GM13977 (cell line): ENCODE data around the gene RFX1.
"Not testable (repeated sequence)": the region's sequence is repeated elsewhere in the genome, so short reads cannot be mapped to it uniquely, and the experiment has no call there.

Experiments used
- DNase-seq: peaks from one replicate; pipeline ENCODE4 v3.0.0; 2012; ENCODE audit warnings: low spot score
- in situ Hi-C: fragments of 300-500 bp; cut with MboI; formaldehyde crosslinking; loops from one replicate; pipeline ENCODE4 v1.12.0; 2022; ENCODE audit warnings: low sequenced_read_pairs, low pct_unique_long_range_greater_than_20kb, mixed read lengths, inconsistent platforms; ENCODE audit not compliant: unreplicated experiment
- TF ChIP-seq, protein P1 (sequence below): IDR thresholded peaks from 2 replicates; pipeline ENCODE4 v1.5.1; 2012; ENCODE audit warnings: mild to moderate bottlenecking, control low read depth; ENCODE audit not compliant: insufficient read depth; ENCODE audit errors: extremely low read depth, missing control alignments

RFX1 gene

DNA sequence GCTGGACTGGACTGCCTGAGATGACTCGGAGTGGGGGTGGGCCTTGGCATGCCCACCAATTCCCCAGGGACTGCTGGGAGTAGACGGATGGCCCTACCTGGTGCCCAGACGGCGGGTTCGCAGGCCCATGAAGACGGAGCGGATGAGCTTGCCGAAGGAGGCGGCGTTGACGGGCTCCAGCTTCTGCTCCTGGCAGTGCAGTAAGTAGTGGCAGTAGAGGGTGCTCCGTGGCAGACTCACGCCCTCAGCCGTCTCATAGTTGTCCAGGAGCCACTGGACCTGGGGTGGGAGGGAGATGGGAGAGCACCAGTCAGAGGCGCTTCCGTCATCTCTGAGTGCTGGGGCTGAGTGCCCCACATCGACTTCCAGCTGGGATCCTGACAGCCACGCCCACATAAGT, 36.2 kb downstream of the RFX1 start:
- DNase-seq, result no peak
- in situ Hi-C loops, result no loop called here
- TF ChIP-seq, protein P1, sequence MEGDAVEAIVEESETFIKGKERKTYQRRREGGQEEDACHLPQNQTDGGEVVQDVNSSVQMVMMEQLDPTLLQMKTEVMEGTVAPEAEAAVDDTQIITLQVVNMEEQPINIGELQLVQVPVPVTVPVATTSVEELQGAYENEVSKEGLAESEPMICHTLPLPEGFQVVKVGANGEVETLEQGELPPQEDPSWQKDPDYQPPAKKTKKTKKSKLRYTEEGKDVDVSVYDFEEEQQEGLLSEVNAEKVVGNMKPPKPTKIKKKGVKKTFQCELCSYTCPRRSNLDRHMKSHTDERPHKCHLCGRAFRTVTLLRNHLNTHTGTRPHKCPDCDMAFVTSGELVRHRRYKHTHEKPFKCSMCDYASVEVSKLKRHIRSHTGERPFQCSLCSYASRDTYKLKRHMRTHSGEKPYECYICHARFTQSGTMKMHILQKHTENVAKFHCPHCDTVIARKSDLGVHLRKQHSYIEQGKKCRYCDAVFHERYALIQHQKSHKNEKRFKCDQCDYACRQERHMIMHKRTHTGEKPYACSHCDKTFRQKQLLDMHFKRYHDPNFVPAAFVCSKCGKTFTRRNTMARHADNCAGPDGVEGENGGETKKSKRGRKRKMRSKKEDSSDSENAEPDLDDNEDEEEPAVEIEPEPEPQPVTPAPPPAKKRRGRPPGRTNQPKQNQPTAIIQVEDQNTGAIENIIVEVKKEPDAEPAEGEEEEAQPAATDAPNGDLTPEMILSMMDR, result no peak

GRCh38 chr19:13968999-13969398, 37.1 kb downstream of the RFX1 start:
- in situ Hi-C loops, result no loop called here

DNA sequence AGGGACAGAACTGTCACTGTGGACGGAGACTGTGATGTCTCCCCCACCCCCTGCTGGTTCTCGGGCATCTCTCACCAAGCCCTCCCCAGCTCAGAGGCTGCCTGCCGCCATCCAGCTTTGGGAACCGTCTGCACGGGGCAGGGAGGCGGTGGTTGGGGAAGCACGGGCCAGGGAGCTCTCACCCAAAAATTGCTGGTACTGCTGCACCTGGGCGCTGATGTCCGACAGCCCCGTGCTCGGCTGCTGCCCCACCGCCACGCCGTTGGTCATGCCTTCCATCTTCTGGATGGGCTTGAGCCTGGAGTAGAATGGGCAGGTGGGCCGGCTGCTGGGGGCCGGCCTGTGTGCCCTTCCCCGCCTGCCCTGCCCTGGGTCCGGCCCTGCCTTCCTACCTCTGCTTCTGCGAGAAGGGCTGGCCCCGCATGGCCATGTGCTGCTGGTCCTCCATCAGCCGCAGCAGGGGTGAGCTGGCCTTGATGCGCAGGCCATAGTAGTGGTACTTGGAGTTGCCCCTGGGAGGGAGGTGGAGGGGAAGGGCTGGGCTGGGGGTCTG, 37.7 kb downstream of the RFX1 start:
- no peak for DNase-seq
- in situ Hi-C loops, result no loop called here
- TF ChIP-seq, protein P1, result no peak

More at GRCh38 chr19:13968999-13969398, 37.1 kb downstream of the RFX1 start:
- DNase-seq, result no peak
- TF ChIP-seq, protein P1, result no peak

GRCh38 chr19:13967206-13967605, 38.9 kb downstream of the RFX1 start:
- in situ Hi-C loops, result not testable (repeated sequence)

DNA sequence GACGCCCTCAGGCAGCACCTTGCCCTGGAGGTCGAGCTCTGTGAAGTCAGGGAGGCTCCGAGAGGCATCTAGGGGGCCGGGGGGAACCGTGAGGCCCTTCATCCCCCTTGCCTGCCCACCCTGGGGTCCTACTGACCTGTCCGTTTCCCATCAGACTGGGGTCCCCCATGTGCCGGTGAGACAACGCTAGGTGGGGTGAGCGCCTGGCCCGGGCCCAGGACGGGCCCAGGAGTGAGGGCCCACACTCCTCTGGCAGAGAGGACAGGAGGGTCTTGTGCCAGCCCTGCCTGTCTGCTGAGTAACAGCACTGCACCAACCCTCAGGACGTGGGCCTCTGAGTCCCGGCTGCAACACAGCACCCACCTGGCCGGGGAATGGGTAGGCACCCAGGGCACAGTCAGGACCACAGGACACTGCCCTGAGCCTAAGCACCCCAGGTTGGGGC, 39.4 kb downstream of the RFX1 start:
- DNase-seq, result no peak
- in situ Hi-C loops, result no loop called here
- TF ChIP-seq, protein P1, result no peak

More at GRCh38 chr19:13967206-13967605, 38.9 kb downstream of the RFX1 start:
- not testable (repeated sequence) for DNase-seq

DNA sequence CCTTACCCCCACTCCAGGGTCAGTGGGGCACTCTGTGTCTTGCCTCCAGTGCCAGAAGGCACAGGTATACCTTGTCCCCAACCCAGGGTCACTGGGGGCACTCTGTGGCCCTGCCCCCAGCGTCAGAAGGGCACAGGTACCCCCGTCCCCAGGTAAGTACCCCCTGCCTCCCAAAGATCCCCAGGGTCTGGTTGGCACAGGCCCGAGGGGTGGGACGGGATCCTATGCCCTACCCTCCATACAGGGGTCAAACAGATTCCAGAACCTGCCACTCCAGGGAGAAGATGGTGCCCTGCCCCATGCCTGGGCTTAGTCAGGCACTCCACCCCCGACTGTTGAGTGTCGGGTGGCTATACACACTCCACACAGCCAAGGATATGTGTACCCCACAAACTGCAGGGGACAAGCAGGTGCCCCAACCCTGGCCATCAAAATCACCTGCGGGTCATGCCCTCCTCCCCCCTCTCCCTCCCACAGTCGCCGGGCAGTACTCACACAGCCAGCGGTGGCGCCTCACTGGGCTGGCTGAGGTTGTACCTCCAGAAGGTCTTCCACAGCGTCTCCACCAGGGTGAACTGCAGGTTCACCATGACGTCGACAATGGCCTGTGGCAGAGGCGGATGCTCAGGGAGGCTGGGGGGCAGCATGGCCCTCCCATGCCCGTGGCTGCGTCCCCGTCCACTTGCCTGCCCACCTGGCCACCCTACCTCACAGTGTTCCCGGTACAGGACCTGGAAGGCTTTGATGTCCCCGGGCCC, 40.0 kb downstream of the RFX1 start:
- in situ Hi-C loops, result no loop called here
- TF ChIP-seq, protein P1, result no peak
- no peak for DNase-seq

GRCh38 chr19:13965377-13965896, 40.7 kb downstream of the RFX1 start:
- in situ Hi-C loops, result no loop called here
- DNase-seq, result no peak
- TF ChIP-seq, protein P1, result no peak
